HCT116 (cell line): ENCODE results near the gene GALNT7. TPM values are rescaled to one million over a fixed set of nuclear protein-coding genes. Genes with fewer than 3 reads are reported as not detected.

ENCODE experiments used
- ATAC-seq: fragments of 200-7000 bp; cut with Tn5 transposase; 2 replicates; pipeline ENCODE4 v1.9.1; 2020; ENCODE audit warnings: mild to moderate bottlenecking, moderate library complexity
- BruUV-seq: library from RNA; stranded (reverse); fragments of 400-500 nt; replicated peaks from 2 replicates; lab custom pipeline; 2021; lab: Mats Ljungman, UMichigan
- CTCF ChIA-PET: fragments of 300-600 bp; sonication (Branson Sonifier 250); formaldehyde crosslinking; loops from one replicate; lab custom pipeline; 2021; ENCODE audit warnings: antibody characterized with exemption; lab: Charles Lee
- POLR2A ChIA-PET: fragments of 300-600, 350-600 bp; sonication (Branson Sonifier 250); formaldehyde crosslinking; loops from one replicate; lab custom pipeline; 2021; ENCODE audit warnings: antibody characterized with exemption; lab: Charles Lee
- RAD21 ChIA-PET, 2 experiments: fragments of 300-600 bp; sonication (Branson Sonifier 250); formaldehyde crosslinking; loops; one replicate each; lab custom pipeline; 2023; ENCODE audit warnings: low total read pairs in 2 of 2; ENCODE audit not compliant: uncharacterized antibody in 2 of 2, unreplicated experiment in 2 of 2, low non-redundant PET in 1 of 2; lab: Charles Lee
- DNase-seq: peaks from one replicate; pipeline ENCODE4 v3.0.0-alpha.2; 2010; ENCODE audit warnings: low read depth, low spot score
- H2AFZ ChIP-seq: fragments of 200-600 bp; shearing (Covaris generic), sonication (generic); 2 replicates; pipeline ENCODE4 v1.6.1; 2017; ENCODE audit warnings: low read depth, mixed run types, mixed read lengths, antibody characterized with exemption, low read length; ENCODE audit not compliant: poor library complexity, severe bottlenecking
- H3K27ac ChIP-seq: 2 replicates; pipeline ENCODE4 v1.5.1; 2012; ENCODE audit warnings: low read depth, low read length
- H3K27me3 ChIP-seq: fragments of 200-600 bp; sonication (generic); 2 replicates; pipeline ENCODE4 v1.6.1; 2016; ENCODE audit warnings: mixed run types, low read length, mixed read lengths; ENCODE audit not compliant: insufficient read depth
- H3K36me3 ChIP-seq, 2 experiments: fragments of 200-500 bp in 1 of 2; fragments of 200-600 bp in 1 of 2; sonication (Bioruptor generic) in 1 of 2; sonication (generic) in 1 of 2; 2 replicates each; pipeline versions ENCODE4 v1.5.1 to v1.6.1; 2014 to 2016; ENCODE audit warnings: low read length in 2 of 2, inconsistent platforms in 1 of 2, mixed read lengths in 1 of 2, mixed run types in 1 of 2; ENCODE audit not compliant: insufficient read depth in 2 of 2, control insufficient read depth in 1 of 2
- H3K4me1 ChIP-seq, 2 experiments: fragments of 200-600 bp in 1 of 2; sonication (generic) in 1 of 2; 2 replicates each; pipeline versions ENCODE4 v1.5.1 to v1.6.1; 2012 to 2017; ENCODE audit warnings: low read length in 2 of 2, inconsistent platforms in 1 of 2, mild to moderate bottlenecking in 1 of 2, mixed read lengths in 1 of 2, mixed run types in 1 of 2, moderate library complexity in 1 of 2; ENCODE audit not compliant: insufficient read depth in 2 of 2, control insufficient read depth in 1 of 2
- H3K4me2 ChIP-seq: fragments of 200-600 bp; sonication (generic); 2 replicates; pipeline ENCODE4 v1.6.1; 2017; ENCODE audit warnings: mixed run types, low read length, mixed read lengths
- H3K4me3 ChIP-seq, 2 experiments: fragments of 200-600 bp in 1 of 2; sonication (generic) in 1 of 2; replicated peaks in 1 of 2; 2 replicates each; pipeline ENCODE4 v1.5.1; 2011 to 2016; ENCODE audit warnings: low read length in 2 of 2, control low read depth in 1 of 2, low read depth in 1 of 2, mild to moderate bottlenecking in 1 of 2, mixed read lengths in 1 of 2, mixed run types in 1 of 2
- H3K79me2 ChIP-seq: fragments of 200-600 bp; sonication (generic); 2 replicates; pipeline ENCODE4 v1.6.1; 2017; ENCODE audit warnings: mild to moderate bottlenecking, mixed run types, low read length, moderate library complexity, mixed read lengths; ENCODE audit not compliant: insufficient read depth
- H3K9ac ChIP-seq: fragments of 200-600 bp; sonication (generic); 2 replicates; pipeline ENCODE4 v1.6.1; 2016; ENCODE audit warnings: low read length, mixed read lengths
- H3K9me2 ChIP-seq: fragments of 200-600 bp; sonication (generic), shearing (Covaris generic); 2 replicates; pipeline ENCODE4 v1.6.1; 2017; ENCODE audit warnings: mixed run types, mild to moderate bottlenecking, moderate library complexity; ENCODE audit not compliant: insufficient read depth
- H3K9me3 ChIP-seq, 2 experiments: fragments of 200-500 bp in 1 of 2; fragments of 200-600 bp in 1 of 2; sonication (Bioruptor generic) in 1 of 2; sonication (generic) in 1 of 2; 2 replicates each; pipeline ENCODE4 v1.6.1; 2014 to 2017; ENCODE audit warnings: low read length in 2 of 2, mixed read lengths in 2 of 2, inconsistent platforms in 1 of 2, low read depth in 1 of 2, mild to moderate bottlenecking in 1 of 2, mixed run types in 1 of 2, moderate library complexity in 1 of 2; ENCODE audit not compliant: control insufficient read depth in 1 of 2, insufficient read depth in 1 of 2
- H4K20me1 ChIP-seq: fragments of 200-600 bp; sonication (generic), shearing (Covaris generic); 2 replicates; pipeline ENCODE4 v1.6.1; 2017; ENCODE audit warnings: mixed run types, mild to moderate bottlenecking, moderate library complexity; ENCODE audit not compliant: insufficient read depth
- CBX3 ChIP-seq: IDR thresholded peaks from 2 replicates; pipeline ENCODE4 v1.6.1; 2012; ENCODE audit warnings: low read depth
- CEBPB ChIP-seq: IDR thresholded peaks from 2 replicates; pipeline ENCODE4 v1.6.1; 2012; ENCODE audit warnings: low read depth
- ELF1 ChIP-seq: IDR thresholded peaks from 2 replicates; pipeline ENCODE4 v1.6.1; 2012; ENCODE audit warnings: low read depth, borderline replicate concordance
- EZH2phosphoT487 ChIP-seq: fragments of 200-600 bp; IDR thresholded peaks from 2 replicates; pipeline ENCODE4 v1.6.1; 2018; ENCODE audit warnings: antibody characterized with exemption, borderline replicate concordance
- JUND ChIP-seq: IDR thresholded peaks from 2 replicates; pipeline ENCODE4 v1.6.1; 2012
- RAD21 ChIP-seq: IDR thresholded peaks from 2 replicates; pipeline ENCODE4 v1.6.1; 2012; ENCODE audit warnings: low read depth, mild to moderate bottlenecking
- SIN3A ChIP-seq: IDR thresholded peaks from 2 replicates; pipeline ENCODE4 v1.6.1; 2012; ENCODE audit warnings: low read depth
- TCF7L2 ChIP-seq: IDR thresholded peaks from 2 replicates; pipeline ENCODE4 v1.7.0; 2011; ENCODE audit warnings: borderline replicate concordance, inconsistent platforms; ENCODE audit not compliant: insufficient read depth, insufficient read length; ENCODE audit errors: extremely low read depth
- ZFX ChIP-seq: fragments of 450-650 bp; IDR thresholded peaks from 2 replicates; pipeline ENCODE4 v1.6.1; 2017
- ZNF274 ChIP-seq: fragments of 200-500 bp; sonication (Bioruptor generic); IDR thresholded peaks from 2 replicates; pipeline ENCODE4 v1.6.1; 2014; ENCODE audit warnings: mild to moderate bottlenecking, low read depth, low read length, inconsistent platforms
- intact Hi-C: fragments of 100-400 bp; cut with micrococcal nuclease; formaldehyde crosslinking; loops from 2 replicates; pipeline ENCODE4 v1.10.0; 2022
- total RNA-seq: library from RNA; stranded (reverse); gene quantifications from one replicate; pipeline ENCODE4 v1.2.1, GENCODE V29; 2021; ENCODE audit not compliant: unreplicated experiment
- TF ChIP-seq, protein P1 (sequence below): IDR thresholded peaks from 2 replicates; pipeline ENCODE4 v1.6.1; 2012

Gene GALNT7
- total RNA-seq, 1 experiment from 2014 or later = 21.3 TPM

DNA sequence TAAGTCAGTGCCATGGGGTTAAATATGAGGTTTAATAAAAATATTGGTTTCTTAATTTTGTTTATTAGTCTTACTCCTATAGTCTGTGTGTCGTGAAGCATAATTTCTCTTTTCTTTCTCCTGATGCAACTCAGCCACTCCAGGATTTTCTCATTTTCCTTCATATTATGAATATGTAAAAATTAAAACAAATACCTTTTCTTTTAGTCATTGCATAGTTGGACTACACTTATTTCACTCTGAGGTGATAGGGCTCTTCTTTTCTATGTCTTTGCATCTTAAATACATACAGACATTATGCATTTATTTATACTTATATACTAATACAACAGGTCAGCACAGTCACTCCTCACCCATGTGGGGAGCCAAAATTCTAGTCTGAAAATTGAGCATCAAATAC is 19.1 kb downstream of the GALNT7 start (continued):
- TF ChIP-seq SIN3A (no peak), ZNF274 (no peak), ELF1 (no peak), CBX3 (no peak), CEBPB (no peak)

DNA sequence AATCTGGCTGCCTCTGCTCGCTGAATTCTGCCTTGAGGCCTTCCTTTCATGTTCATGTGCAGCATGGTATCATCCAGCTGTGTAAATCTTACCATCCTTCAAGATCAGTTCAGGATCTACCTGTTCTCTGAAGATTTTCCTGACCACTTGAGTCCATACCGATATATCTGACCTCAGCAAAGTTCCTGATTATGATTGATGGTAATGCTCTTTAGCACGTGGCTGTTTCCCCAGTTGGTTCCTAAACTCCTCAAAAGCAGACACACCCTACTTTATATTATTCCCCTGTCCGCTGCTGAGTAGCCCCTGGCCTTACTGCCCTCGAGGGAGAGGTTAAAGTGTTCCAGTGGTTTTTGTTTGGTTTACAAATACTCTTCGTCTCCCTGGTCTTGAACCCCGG is 20.0 kb downstream of the GALNT7 start:
- no peak for DNase-seq
- Histone ChIP-seq H3K9me3 (no peaks in the 10 kb centered on the region), H3K9me2 (no peaks in the 10 kb centered on the region), H4K20me1 (no peaks in the 10 kb centered on the region), H3K9ac (no peak overlapping the region), H3K27ac (no peak overlapping the region), H3K4me3 (no peak overlapping the region), H3K4me2 (no peak overlapping the region), H3K79me2 (peaks cover 84% of the 10 kb centered on the region), H3K27me3 (no peaks in the 10 kb centered on the region), H3K4me1 (peaks cover 33 to 73% of the 10 kb centered on the region in 2 experiments), H2AFZ (no peak overlapping the region), H3K36me3 (no peaks in the 10 kb centered on the region)
- TF ChIP-seq CBX3 (no peak), EZH2phosphoT487 (no peak), ZFX (no peak), TCF7L2 (no peak), JUND (no peak), SIN3A (no peak), RAD21 (no peak)
- TF ChIP-seq, protein P1, sequence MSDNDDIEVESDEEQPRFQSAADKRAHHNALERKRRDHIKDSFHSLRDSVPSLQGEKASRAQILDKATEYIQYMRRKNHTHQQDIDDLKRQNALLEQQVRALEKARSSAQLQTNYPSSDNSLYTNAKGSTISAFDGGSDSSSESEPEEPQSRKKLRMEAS = no peak
- ChIA-PET POLR2A (no interaction called here), CTCF (no interaction called here), RAD21 (no interaction called here)
- no TSS peak for BruUV-seq
- intact Hi-C loops = no loop called here
- ATAC-seq = no peak
